Stimulated activated CD8-positive, alpha-beta memory T cell treated with anti-CD3 and anti-CD28 coated beads, Interleukin-12 subunit alpha, Interleukin-12 subunit beta, amount 100 ng/mL, for 4 hours (primary cell): ENCODE measurements around the gene ADCY3.
"Not testable (repeated sequence)": the region's sequence is repeated elsewhere in the genome, so short reads cannot be mapped to it uniquely, and the experiment has no call there.

Experiments used
- DNase-seq: peaks from one replicate; pipeline ENCODE4 v3.0.0-alpha.2; 2020; ENCODE audit warnings: low read depth

The ADCY3 gene

GRCh38 chr2:24844023-24844685 lies 75.9 kb downstream of the ADCY3 start:
- DNase-seq, result no peak

- DNase-seq, result no peak
Measured at GRCh38 chr2:24843330-24843860, 76.6 kb downstream of the ADCY3 start.

- DNase-seq, result no peak
Measured at GRCh38 chr2:24842081-24843050, 77.7 kb downstream of the ADCY3 start.

- no peak for DNase-seq
Measured at GRCh38 chr2:24840962-24841945, 78.8 kb downstream of the ADCY3 start.

GRCh38 chr2:24840164-24840869 lies 79.7 kb downstream of the ADCY3 start:
- DNase-seq, result no peak

GRCh38 chr2:24839729-24840128 lies 80.3 kb downstream of the ADCY3 start:
- no peak for DNase-seq

- no peak for DNase-seq
Measured at GRCh38 chr2:24838541-24838940, 81.5 kb downstream of the ADCY3 start.

GRCh38 chr2:24837996-24838513 lies 82.0 kb downstream of the ADCY3 start:
- no peak for DNase-seq

GRCh38 chr2:24836706-24837105 lies 83.3 kb downstream of the ADCY3 start:
- DNase-seq, result no peak

- no peak for DNase-seq
Measured at GRCh38 chr2:24836206-24836605, 83.8 kb downstream of the ADCY3 start.

GRCh38 chr2:24835411-24835810 lies 84.6 kb downstream of the ADCY3 start:
- DNase-seq, result not testable (repeated sequence)

- no peak for DNase-seq
Measured at GRCh38 chr2:24834733-24835395, 85.2 kb downstream of the ADCY3 start.

GRCh38 chr2:24833821-24834732 lies 86.0 kb downstream of the ADCY3 start:
- no peak for DNase-seq

- no peak for DNase-seq
Measured at GRCh38 chr2:24832931-24833701, 86.9 kb downstream of the ADCY3 start.

GRCh38 chr2:24832521-24832920 lies 87.5 kb downstream of the ADCY3 start:
- no peak for DNase-seq

GRCh38 chr2:24832073-24832461 lies 88.0 kb downstream of the ADCY3 start:
- DNase-seq, result no peak

GRCh38 chr2:24831221-24832072 lies 88.6 kb downstream of the ADCY3 start:
- no peak for DNase-seq
